Right ventricle myocardium inferior (tissue), 1 donor: ENCODE results near the gene PRR15L. TPM values are rescaled to one million over a fixed set of nuclear protein-coding genes. Genes with fewer than 3 reads are reported as not detected.

Experiments
- ATAC-seq: fragments of 200-7000 bp; cut with Tn5 transposase; one replicate; pipeline ENCODE4 v1.9.1; 2020; ENCODE audit warnings: mild to moderate bottlenecking, moderate library complexity
- DNase-seq: peaks from one replicate; pipeline ENCODE4 v3.0.0; 2021; ENCODE audit errors: missing footprints
- intact Hi-C: fragments of 100-400 bp; cut with DNase I; formaldehyde crosslinking; loops from one replicate; pipeline ENCODE4 v1.11.0; 2022
- total RNA-seq: library from RNA; stranded (reverse); fragmentation: NEBNext Ultra II Directional; extraction: Animal tissue kit (Norgen Biotek cat#: 25700); gene quantifications from one replicate; pipeline ENCODE4 v1.2.1, GENCODE V29; 2021
- donor health status: DM: no; HTN: yes; CAD: no; lungs with severe emphysema.

The PRR15L gene
- total RNA-seq, 1 donor from 2014 or later: not detected

GRCh38 chr17:47969930-47970724, 12.4 kb upstream of the PRR15L start:
- intact Hi-C loops: loop anchor here (1.0 to 10.0 kb wide), 4 partner anchors 21 to 129 kb away; partner anchors contain the start of genes SCRN2 and SP2
- DNase-seq (no peak), ATAC-seq (no peak)

GRCh38 chr17:47968836-47969235, 11.2 kb upstream of the PRR15L start:
- ATAC-seq (no peak), DNase-seq (no peak)
- intact Hi-C loops: no loop called here

- ATAC-seq (no peak), DNase-seq (no peak)
- intact Hi-C loops: no loop called here
Measured at GRCh38 chr17:47967607-47968252, 10.0 kb upstream of the PRR15L start.

- intact Hi-C loops: no loop called here
- no peak for ATAC-seq
- DNase-seq: no peak
Measured at GRCh38 chr17:47966079-47966519, 8.4 kb upstream of the PRR15L start.

- intact Hi-C loops: no loop called here
- no peak for DNase-seq
- ATAC-seq: no peak
Measured at GRCh38 chr17:47964856-47965255, 7.2 kb upstream of the PRR15L start.

GRCh38 chr17:47962901-47963300, 5.2 kb upstream of the PRR15L start:
- DNase-seq (no peak), ATAC-seq (no peak)
- intact Hi-C loops: no loop called here

- ATAC-seq: no peak
- intact Hi-C loops: no loop called here
- DNase-seq: no peak
Measured at GRCh38 chr17:47961406-47961805, 3.7 kb upstream of the PRR15L start.

GRCh38 chr17:47959825-47960655, 2.4 kb upstream of the PRR15L start:
- intact Hi-C loops: no loop called here
- ATAC-seq (no peak), DNase-seq (no peak)

- DNase-seq (no peak), ATAC-seq (no peak)
- intact Hi-C loops: no loop called here
Measured at GRCh38 chr17:47956791-47957590, 692 bp downstream of the PRR15L start.

GRCh38 chr17:47955497-47956461, 1.9 kb downstream of the PRR15L start:
- DNase-seq (no peak), ATAC-seq (no peak)
- intact Hi-C loops: no loop called here

GRCh38 chr17:47953909-47954308, 3.8 kb downstream of the PRR15L start:
- intact Hi-C loops: no loop called here
- DNase-seq (no peak), ATAC-seq (no peak)

- ATAC-seq (no peak), DNase-seq (no peak)
- intact Hi-C loops: no loop called here
Measured at GRCh38 chr17:47952171-47953021, 5.3 kb downstream of the PRR15L start.

GRCh38 chr17:47950448-47950847, 7.2 kb downstream of the PRR15L start:
- no peak for ATAC-seq

GRCh38 chr17:47949946-47950345, 7.7 kb downstream of the PRR15L start:
- ATAC-seq (no peak), DNase-seq (no peak)
- intact Hi-C loops: loop anchor here (1.0 to 2.0 kb wide), 4 partner anchors 20 to 109 kb away; partner anchors contain the start of genes SCRN2 and SP2

More at GRCh38 chr17:47950448-47950847, 7.2 kb downstream of the PRR15L start:
- intact Hi-C loops: no loop called here
- DNase-seq: no peak

GRCh38 chr17:47949197-47949759, 8.4 kb downstream of the PRR15L start:
- ATAC-seq (peak; percentile 90), DNase-seq (peak; percentile 96)
- intact Hi-C loops: loop anchor here (1.0 to 2.0 kb wide), 4 partner anchors 21 to 108 kb away; partner anchors contain the start of genes SCRN2 and SP2

- ATAC-seq (peak; percentile 24), DNase-seq (no peak)
- intact Hi-C loops: loop anchor here (1.0 to 2.0 kb wide), 4 partner anchors 22 to 108 kb away; partner anchors contain the start of genes SCRN2 and SP2
Measured at GRCh38 chr17:47948706-47949196, 8.9 kb downstream of the PRR15L start.
